Right cardiac atrium (tissue), 5 donors: ENCODE measurements around the gene TRIM3. TPM values are rescaled to one million over a fixed set of nuclear protein-coding genes. Genes with fewer than 3 reads are reported as not detected.
"Not testable (repeated sequence)": the region's sequence is repeated elsewhere in the genome, so short reads cannot be mapped to it uniquely, and the experiment has no call there.

Source experiments
- ATAC-seq, 2 donors: fragments of 200-7000 bp; cut with Tn5 transposase; one replicate each; pipeline versions ENCODE4 v1.8.0 to v1.9.1; 2020; ENCODE audit warnings: moderate library complexity in 2 of 2, mild to moderate bottlenecking in 1 of 2
- DNase-seq, 3 donors: peaks; one replicate each; pipeline ENCODE4 v3.0.0-alpha.2; 2020
- H3K27ac ChIP-seq: one replicate; pipeline ENCODE4 v1.5.1; 2013; ENCODE audit warnings: mild to moderate bottlenecking, low read length, control low read depth, moderate library complexity
- H3K27me3 ChIP-seq: one replicate; pipeline ENCODE4 v1.6.1; 2013; ENCODE audit not compliant: control insufficient read depth, insufficient read depth
- H3K4me1 ChIP-seq: one replicate; pipeline ENCODE4 v1.6.1; 2013; ENCODE audit warnings: low read length; ENCODE audit not compliant: control insufficient read depth, insufficient read depth
- H3K4me3 ChIP-seq: one replicate; pipeline ENCODE4 v1.5.1; 2013; ENCODE audit warnings: low read length, control low read depth
- H3K9me3 ChIP-seq: one replicate; pipeline ENCODE4 v1.6.1; 2013; ENCODE audit warnings: low read length; ENCODE audit not compliant: control insufficient read depth
- WGBS: extraction: QIAGEN DNeasy Blood & Tissue Kit; methylation state at CpG from one replicate; pipeline ENCODE4 v1.1.7; 2013; 5-methylcytosine and 5-hydroxymethylcytosine counted together
- intact Hi-C, 4 donors: fragments of 100-400 bp; cut with DNase I; formaldehyde crosslinking; loops; one replicate each; pipeline versions ENCODE4 v1.11.0 to v1.14.0; 2022 to 2023
- long read RNA-seq, 4 donors: library from polyadenylated mRNA; unstranded; transcript quantifications; one replicate each; pipeline ENCODE4 v2.0.0, GENCODE V29; 2020 to 2021
- polyA plus RNA-seq: library from polyadenylated mRNA; stranded (reverse); fragments of 200-250 nt; gene quantifications from one replicate; pipeline ENCODE4 v1.2.3, GENCODE V29; 2013
- total RNA-seq, 4 donors: library from RNA; stranded (reverse); fragmentation: NEBNext Ultra II Directional; extraction: Animal tissue kit (Norgen Biotek cat#: 25700); gene quantifications; one replicate each; pipeline ENCODE4 v1.2.1, GENCODE V29; 2021
- donor health status: healthy with polysubstance abuse.
- donor health status: DM: no; HTN: yes; CAD: no.
- donor health status: DM: no; HTN: no; CAD: no.
- donor health status: DM: no; HTN: yes; CAD: no; lungs with severe emphysema.
- donor health status: DM: yes; HTN: yes; CAD: no.

The TRIM3 gene
- total RNA-seq (10 to 100 TPM; 10.9 to 12.5 (median 12.2) TPM), polyA plus RNA-seq (9.4 TPM)
- long read RNA-seq, donor 1, transcript TRIM3-201 (12 exons, 2,879 nt) = major isoform, 28 of 37 reads
- long read RNA-seq, donor 1, partial matches to known transcripts = 3 of 37 reads
- long read RNA-seq, donor 1, other reads (novel, unspliced or antisense) = 5 of 37 reads
- long read RNA-seq, donor 2, transcript TRIM3-201 (12 exons, 2,879 nt) = major isoform, 13 of 21 reads
- long read RNA-seq, donor 2, partial matches to known transcripts = 0 of 21 reads
- long read RNA-seq, donor 2, other reads (novel, unspliced or antisense) = 8 of 21 reads
- long read RNA-seq, donor 3, transcript TRIM3-201 (12 exons, 2,879 nt) = major isoform, 8 of 16 reads
- long read RNA-seq, donor 3, partial matches to known transcripts = 1 of 16 reads
- long read RNA-seq, donor 3, other reads (novel, unspliced or antisense) = 5 of 16 reads
- long read RNA-seq, donor 4, transcript TRIM3-201 (12 exons, 2,879 nt) = major isoform, 7 of 14 reads
- long read RNA-seq, donor 4, partial matches to known transcripts = 1 of 14 reads
- long read RNA-seq, donor 4, other reads (novel, unspliced or antisense) = 5 of 14 reads

GRCh38 chr11:6473451-6474412 is at the start of gene TRIM3:
Gene TRIM3 (minus strand): TSS chr11:6473941. CDS start chr11:6465695, 8,246 bp downstream.
- WGBS = under 1% methylated on average over 87 of the region's 87 CpGs
- Histone ChIP-seq H3K4me1 (peaks cover 15% of the 10 kb centered on the region), H3K27me3 (no peaks in the 10 kb centered on the region), H3K27ac (peak within 1 kb of the TSS; percentile 98), H3K4me3 (peak within 1 kb of the TSS; percentile 93), H3K9me3 (no peaks in the 10 kb centered on the region)
- DNase-seq (peak; percentile 94 to 98 (median 98)), ATAC-seq (peak; percentile 89 to 92)
- intact Hi-C loops = no loop called here

- DNase-seq (no peak), ATAC-seq (no peak)
- no peak overlapping the region for H3K4me3 ChIP-seq
- no peaks in the 10 kb centered on the region for H3K9me3 ChIP-seq
- 52% methylated on average over 1 of the region's 1 CpG for WGBS
- H3K27me3 ChIP-seq = no peaks in the 10 kb centered on the region
- no peak overlapping the region for H3K27ac ChIP-seq
- no peaks in the 10 kb centered on the region for H3K4me1 ChIP-seq
- intact Hi-C loops = no loop called here
Observed at GRCh38 chr11:6523253-6523652, 49.5 kb upstream of the TRIM3 start.

GRCh38 chr11:6521946-6522345 is 48.2 kb upstream of the TRIM3 start:
- H3K9me3 ChIP-seq, ATAC-seq, intact Hi-C loops, H3K4me1 ChIP-seq, H3K27me3 ChIP-seq, DNase-seq, H3K27ac ChIP-seq, H3K4me3 ChIP-seq: not testable (repeated sequence)
- 98% methylated on average over 3 of the region's 3 CpGs for WGBS

- no peak overlapping the region for H3K4me3 ChIP-seq
- DNase-seq (no peak), ATAC-seq (no peak)
- H3K27ac ChIP-seq = no peak overlapping the region
- H3K4me1 ChIP-seq = peaks cover 2% of the 10 kb centered on the region
- no peaks in the 10 kb centered on the region for H3K9me3 ChIP-seq
- 89% methylated on average over 3 of the region's 3 CpGs for WGBS
- intact Hi-C loops = no loop called here
- H3K27me3 ChIP-seq = no peaks in the 10 kb centered on the region
Observed at GRCh38 chr11:6520265-6520664, 46.5 kb upstream of the TRIM3 start.

- intact Hi-C loops = no loop called here
- H3K9me3 ChIP-seq = no peaks in the 10 kb centered on the region
- no peak overlapping the region for H3K27ac ChIP-seq
- no peak for DNase-seq
- peaks cover 2% of the 10 kb centered on the region for H3K4me1 ChIP-seq
- no peaks in the 10 kb centered on the region for H3K27me3 ChIP-seq
- peak; percentile 32 to 55 for ATAC-seq
- no peak overlapping the region for H3K4me3 ChIP-seq
Observed at GRCh38 chr11:6516865-6517264, 43.1 kb upstream of the TRIM3 start.

- no peak overlapping the region for H3K27ac ChIP-seq
- peak; percentile 61 to 75 for ATAC-seq
- WGBS = 51% methylated on average over 2 of the region's 2 CpGs
Observed at GRCh38 chr11:6505577-6506240, 32.0 kb upstream of the TRIM3 start.

GRCh38 chr11:6504166-6504565 is 30.4 kb upstream of the TRIM3 start:
- intact Hi-C loops = loop anchor here in 2 of 4 donors (5.0 to 10.0 kb wide), 2 partner anchors 59 to 127 kb away; partner anchors contain the start of gene HPX (in 2 of the 2)
- 68% methylated on average over 3 of the region's 3 CpGs for WGBS
- H3K27me3 ChIP-seq = no peaks in the 10 kb centered on the region
- no peak overlapping the region for H3K4me3 ChIP-seq
- DNase-seq (no peak), ATAC-seq (no peak)
- H3K27ac ChIP-seq = no peak overlapping the region
- H3K9me3 ChIP-seq = no peaks in the 10 kb centered on the region
- no peaks in the 10 kb centered on the region for H3K4me1 ChIP-seq

More at GRCh38 chr11:6505577-6506240, 32.0 kb upstream of the TRIM3 start:
- Histone ChIP-seq H3K9me3 (no peaks in the 10 kb centered on the region), H3K27me3 (no peaks in the 10 kb centered on the region), H3K4me3 (no peak overlapping the region), H3K4me1 (no peaks in the 10 kb centered on the region)
- no peak for DNase-seq
- intact Hi-C loops = loop anchor here in 3 of 4 donors (2.0 to 10.0 kb wide), 3 partner anchors 61 to 127 kb away; partner anchors contain the start of gene HPX (in 2 of the 3)

- 94% methylated on average over 3 of the region's 3 CpGs for WGBS
- DNase-seq (no peak), ATAC-seq (no peak)
- intact Hi-C loops = loop anchor here in 2 of 4 donors (5.0 to 10.0 kb wide), 2 partner anchors 58 to 125 kb away; partner anchors contain the start of gene HPX (in 2 of the 2)
- Histone ChIP-seq H3K27me3 (no peaks in the 10 kb centered on the region), H3K27ac (no peak overlapping the region), H3K4me3 (no peak overlapping the region), H3K9me3 (no peaks in the 10 kb centered on the region), H3K4me1 (no peaks in the 10 kb centered on the region)
Observed at GRCh38 chr11:6502382-6502781, 28.6 kb upstream of the TRIM3 start.

GRCh38 chr11:6498544-6498943 is 24.8 kb upstream of the TRIM3 start:
- Histone ChIP-seq H3K27me3 (no peaks in the 10 kb centered on the region), H3K27ac (no peak overlapping the region), H3K9me3 (no peaks in the 10 kb centered on the region), H3K4me3 (no peak overlapping the region), H3K4me1 (peaks cover 3% of the 10 kb centered on the region)
- intact Hi-C loops = no loop called here
- WGBS = 93% methylated on average over 5 of the region's 5 CpGs
- ATAC-seq = no peak
- DNase-seq = peak in 1 of 3 donors; percentile 51

GRCh38 chr11:6498121-6498520 is 24.4 kb upstream of the TRIM3 start:
- DNase-seq = peak; percentile 68 to 82 (median 75)
- no peaks in the 10 kb centered on the region for H3K27me3 ChIP-seq
- H3K4me3 ChIP-seq = no peak overlapping the region
- peak; percentile 82 for ATAC-seq
- H3K9me3 ChIP-seq = no peaks in the 10 kb centered on the region
- WGBS = 68% methylated on average over 7 of the region's 7 CpGs
- intact Hi-C loops = no loop called here
- no peak overlapping the region for H3K27ac ChIP-seq
- peaks cover 3% of the 10 kb centered on the region for H3K4me1 ChIP-seq
